ENCODE data around the gene PTGR1.

The PTGR1 gene

DNA sequence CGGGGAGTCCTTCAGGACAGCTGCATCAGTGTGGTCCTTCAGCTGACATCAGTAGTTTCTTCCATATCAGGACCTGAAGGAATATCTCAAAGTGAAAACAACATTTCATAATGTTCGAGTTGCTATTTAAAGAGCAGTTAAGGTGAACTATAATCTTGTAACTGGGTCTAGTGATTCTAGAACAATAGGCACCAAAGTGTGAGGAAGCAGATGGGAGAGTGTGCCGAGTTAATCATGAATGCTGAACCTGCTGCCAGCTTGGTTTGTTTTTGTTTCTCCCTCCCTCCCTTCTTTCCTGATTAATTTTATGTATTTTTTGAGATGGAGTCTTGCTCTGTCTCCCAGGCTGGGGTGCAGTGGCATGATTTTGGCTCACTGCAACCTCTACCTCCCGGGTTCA is 3.6 kb upstream of the PTGR1 start:
- no peak for TF ChIP-seq CEBPB (IDR thresholded peaks at IDR 0.05)
- TF ChIP-seq EP300 (IDR thresholded peaks at IDR 0.05; ENCODE audit: borderline replicate concordance), result no peak

DNA sequence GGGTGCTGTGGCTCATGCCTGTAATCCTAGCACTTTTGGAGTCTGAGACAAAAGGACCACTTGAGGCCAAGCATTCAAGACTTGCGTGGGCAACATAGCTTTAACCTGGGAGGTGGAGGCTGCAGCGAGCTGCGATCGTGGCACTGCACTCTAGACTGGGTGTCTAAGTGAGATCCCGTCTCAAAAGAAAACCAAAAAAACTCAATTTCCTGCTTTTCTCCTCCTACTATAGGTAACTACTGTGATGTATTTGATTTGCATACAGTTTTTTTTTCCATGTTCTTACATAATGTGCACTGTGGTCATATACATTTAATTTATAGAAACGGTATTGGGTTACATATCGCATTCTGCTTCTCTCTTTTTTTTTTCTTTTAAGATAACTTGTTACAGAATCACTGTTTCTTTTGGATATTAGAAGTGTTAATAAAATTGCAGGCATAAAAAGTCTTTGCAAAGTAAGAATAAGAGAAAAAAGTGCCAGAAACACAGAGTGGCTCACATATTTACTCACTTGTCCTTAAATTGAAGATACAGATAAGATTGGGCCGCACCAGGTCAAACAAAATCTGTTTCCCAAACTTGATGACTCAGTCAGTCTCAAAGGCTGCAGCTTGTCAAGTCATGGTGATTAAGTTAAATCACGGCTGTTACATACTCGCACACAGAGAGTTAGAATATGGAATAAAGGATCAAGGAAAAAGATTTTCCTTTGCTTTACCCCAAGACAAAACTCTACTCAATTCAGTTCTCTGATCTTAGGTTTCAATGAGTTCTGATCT is 2.0 kb upstream of the PTGR1 start:
- TF ChIP-seq, protein P1, sequence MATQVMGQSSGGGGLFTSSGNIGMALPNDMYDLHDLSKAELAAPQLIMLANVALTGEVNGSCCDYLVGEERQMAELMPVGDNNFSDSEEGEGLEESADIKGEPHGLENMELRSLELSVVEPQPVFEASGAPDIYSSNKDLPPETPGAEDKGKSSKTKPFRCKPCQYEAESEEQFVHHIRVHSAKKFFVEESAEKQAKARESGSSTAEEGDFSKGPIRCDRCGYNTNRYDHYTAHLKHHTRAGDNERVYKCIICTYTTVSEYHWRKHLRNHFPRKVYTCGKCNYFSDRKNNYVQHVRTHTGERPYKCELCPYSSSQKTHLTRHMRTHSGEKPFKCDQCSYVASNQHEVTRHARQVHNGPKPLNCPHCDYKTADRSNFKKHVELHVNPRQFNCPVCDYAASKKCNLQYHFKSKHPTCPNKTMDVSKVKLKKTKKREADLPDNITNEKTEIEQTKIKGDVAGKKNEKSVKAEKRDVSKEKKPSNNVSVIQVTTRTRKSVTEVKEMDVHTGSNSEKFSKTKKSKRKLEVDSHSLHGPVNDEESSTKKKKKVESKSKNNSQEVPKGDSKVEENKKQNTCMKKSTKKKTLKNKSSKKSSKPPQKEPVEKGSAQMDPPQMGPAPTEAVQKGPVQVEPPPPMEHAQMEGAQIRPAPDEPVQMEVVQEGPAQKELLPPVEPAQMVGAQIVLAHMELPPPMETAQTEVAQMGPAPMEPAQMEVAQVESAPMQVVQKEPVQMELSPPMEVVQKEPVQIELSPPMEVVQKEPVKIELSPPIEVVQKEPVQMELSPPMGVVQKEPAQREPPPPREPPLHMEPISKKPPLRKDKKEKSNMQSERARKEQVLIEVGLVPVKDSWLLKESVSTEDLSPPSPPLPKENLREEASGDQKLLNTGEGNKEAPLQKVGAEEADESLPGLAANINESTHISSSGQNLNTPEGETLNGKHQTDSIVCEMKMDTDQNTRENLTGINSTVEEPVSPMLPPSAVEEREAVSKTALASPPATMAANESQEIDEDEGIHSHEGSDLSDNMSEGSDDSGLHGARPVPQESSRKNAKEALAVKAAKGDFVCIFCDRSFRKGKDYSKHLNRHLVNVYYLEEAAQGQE (IDR thresholded peaks at IDR 0.05; ENCODE audit: low read depth), result no peak
- TF ChIP-seq CREB1 (IDR thresholded peaks at IDR 0.05; ENCODE audit: low read depth) (no peak), EP300 (IDR thresholded peaks at IDR 0.05; ENCODE audit: borderline replicate concordance) (no peak), FOXM1 (IDR thresholded peaks at IDR 0.05; ENCODE audit: borderline replicate concordance, low read depth) (no peak), CEBPB (IDR thresholded peaks at IDR 0.05) (no peak), YY1 (IDR thresholded peaks at IDR 0.05; ENCODE audit: low read depth) (no peak), NFIC (IDR thresholded peaks at IDR 0.05) (no peak), TEAD4 (IDR thresholded peaks at IDR 0.05) (no peak)
- TF ChIP-seq, protein P2, sequence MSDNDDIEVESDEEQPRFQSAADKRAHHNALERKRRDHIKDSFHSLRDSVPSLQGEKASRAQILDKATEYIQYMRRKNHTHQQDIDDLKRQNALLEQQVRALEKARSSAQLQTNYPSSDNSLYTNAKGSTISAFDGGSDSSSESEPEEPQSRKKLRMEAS (IDR thresholded peaks at IDR 0.05), result no peak

GRCh38 chr9:111599955-111600343 is 502 bp upstream of the PTGR1 start:
- no peak for TF ChIP-seq CREB1 (IDR thresholded peaks at IDR 0.05; ENCODE audit: low read depth)
- TF ChIP-seq, protein P2 (IDR thresholded peaks at IDR 0.05), result no peak
- TF ChIP-seq TEAD4 (IDR thresholded peaks at IDR 0.05), result no peak
- TF ChIP-seq RAD21 (IDR thresholded peaks at IDR 0.05; ENCODE audit: low read depth), result no peak
- TF ChIP-seq TAF1 (IDR thresholded peaks at IDR 0.05; ENCODE audit: low read depth), result no peak
- TF ChIP-seq YY1 (IDR thresholded peaks at IDR 0.05; ENCODE audit: low read depth), result no peak
- TF ChIP-seq, protein P1 (IDR thresholded peaks at IDR 0.05; ENCODE audit: low read depth), result no peak

DNA sequence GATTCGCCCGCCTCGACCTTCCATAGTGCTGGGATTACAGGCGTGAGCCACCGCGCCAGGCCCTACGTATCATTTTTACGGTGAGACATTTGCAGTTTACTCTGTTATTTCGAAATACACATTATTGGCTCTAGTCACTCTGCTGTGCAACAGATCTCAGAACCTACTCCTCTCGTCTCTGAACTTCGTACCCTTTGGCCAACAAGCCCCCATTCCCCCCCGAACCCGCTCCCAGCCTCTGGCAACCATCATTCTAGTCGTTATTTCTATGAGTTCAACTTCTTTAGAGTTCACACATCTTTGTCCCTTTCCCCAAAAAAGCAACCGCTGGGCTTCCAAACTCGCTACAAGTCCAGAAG is 735 bp downstream of the PTGR1 start:
- TF ChIP-seq CEBPB (IDR thresholded peaks at IDR 0.05), result 0 out of 2 replicates have a peak, but pooled peaks have one; percentile 3
- TF ChIP-seq, protein P1 (IDR thresholded peaks at IDR 0.05; ENCODE audit: low read depth), result no peak

DNA sequence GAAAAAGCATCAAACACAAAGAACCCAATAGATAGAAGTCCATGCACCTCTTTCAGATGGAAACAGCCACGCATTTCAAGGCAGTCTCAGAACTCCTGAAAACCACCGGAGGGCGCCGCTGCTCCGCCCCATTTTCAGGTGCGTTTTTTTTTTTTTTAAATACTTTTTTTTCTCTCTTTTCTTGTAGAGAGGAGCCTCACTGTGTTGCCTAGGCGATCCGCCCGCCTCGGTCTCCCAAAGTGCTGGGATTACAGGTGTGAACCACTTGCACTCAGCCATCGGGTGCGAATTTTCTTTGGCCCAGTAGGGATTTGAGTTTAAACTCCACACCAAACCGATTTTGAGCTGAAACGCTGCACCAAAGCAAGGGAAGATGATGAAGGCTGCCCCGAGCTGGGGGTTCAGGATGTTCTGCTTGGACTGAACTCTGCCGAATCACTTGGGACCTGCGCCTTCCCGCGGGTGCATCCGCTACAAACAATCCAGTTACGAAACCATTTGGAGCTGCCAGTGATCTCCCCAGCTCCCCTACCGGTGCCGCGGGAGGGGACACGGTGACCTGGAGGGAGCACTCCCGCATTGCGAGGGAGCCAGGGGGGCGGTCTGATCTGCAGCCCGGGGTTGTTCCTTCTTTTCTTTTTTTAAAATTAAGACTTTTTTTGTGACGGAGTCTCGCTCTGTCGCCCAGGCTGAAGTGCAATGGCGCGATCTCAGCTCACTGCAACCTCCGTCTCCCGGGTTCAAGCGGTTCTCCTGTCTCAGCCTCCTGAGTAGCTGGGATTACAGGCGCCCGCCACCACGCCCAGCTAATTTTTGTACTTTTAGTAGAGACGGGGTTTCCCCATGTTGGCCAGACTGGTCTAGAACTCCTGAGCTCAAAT is 1.4 kb downstream of the PTGR1 start:
- TF ChIP-seq FOXM1 (IDR thresholded peaks at IDR 0.05; ENCODE audit: borderline replicate concordance, low read depth), result 0 out of 2 replicates have a peak, but pooled peaks have one; percentile 19
- no peak for TF ChIP-seq CREB1 (IDR thresholded peaks at IDR 0.05; ENCODE audit: low read depth)
- no peak for TF ChIP-seq EGR1 (IDR thresholded peaks at IDR 0.05)
- TF ChIP-seq EP300 (IDR thresholded peaks at IDR 0.05; ENCODE audit: borderline replicate concordance), result no peak
- TF ChIP-seq ZBTB7A (IDR thresholded peaks at IDR 0.05; ENCODE audit: low read depth), result no peak
- TF ChIP-seq, protein P1 (IDR thresholded peaks at IDR 0.05; ENCODE audit: low read depth), result no peak
- TF ChIP-seq, protein P3, sequence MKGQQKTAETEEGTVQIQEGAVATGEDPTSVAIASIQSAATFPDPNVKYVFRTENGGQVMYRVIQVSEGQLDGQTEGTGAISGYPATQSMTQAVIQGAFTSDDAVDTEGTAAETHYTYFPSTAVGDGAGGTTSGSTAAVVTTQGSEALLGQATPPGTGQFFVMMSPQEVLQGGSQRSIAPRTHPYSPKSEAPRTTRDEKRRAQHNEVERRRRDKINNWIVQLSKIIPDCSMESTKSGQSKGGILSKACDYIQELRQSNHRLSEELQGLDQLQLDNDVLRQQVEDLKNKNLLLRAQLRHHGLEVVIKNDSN (IDR thresholded peaks at IDR 0.05), result no peak
- no peak for TF ChIP-seq TAF1 (IDR thresholded peaks at IDR 0.05; ENCODE audit: low read depth)
- TF ChIP-seq TCF12 (IDR thresholded peaks at IDR 0.05; ENCODE audit: low read depth), result peak; percentile 18; the same call in 1 of the 2 replicates
- TF ChIP-seq RAD21 (IDR thresholded peaks at IDR 0.05; ENCODE audit: low read depth), result peak; percentile 89
- no peak for TF ChIP-seq TEAD4 (IDR thresholded peaks at IDR 0.05)
- peak; percentile 49; the same call in 1 of the 2 replicates for TF ChIP-seq CEBPB (IDR thresholded peaks at IDR 0.05)
